GM18520 (cell line): ENCODE results near the gene PDE11A.

Source experiments
- ATAC-seq: cut with Tn5 transposase; IDR thresholded peaks from one replicate; pipeline ENCODE4 v1.9.1; 2021; ENCODE audit not compliant: unreplicated experiment

The PDE11A gene

DNA sequence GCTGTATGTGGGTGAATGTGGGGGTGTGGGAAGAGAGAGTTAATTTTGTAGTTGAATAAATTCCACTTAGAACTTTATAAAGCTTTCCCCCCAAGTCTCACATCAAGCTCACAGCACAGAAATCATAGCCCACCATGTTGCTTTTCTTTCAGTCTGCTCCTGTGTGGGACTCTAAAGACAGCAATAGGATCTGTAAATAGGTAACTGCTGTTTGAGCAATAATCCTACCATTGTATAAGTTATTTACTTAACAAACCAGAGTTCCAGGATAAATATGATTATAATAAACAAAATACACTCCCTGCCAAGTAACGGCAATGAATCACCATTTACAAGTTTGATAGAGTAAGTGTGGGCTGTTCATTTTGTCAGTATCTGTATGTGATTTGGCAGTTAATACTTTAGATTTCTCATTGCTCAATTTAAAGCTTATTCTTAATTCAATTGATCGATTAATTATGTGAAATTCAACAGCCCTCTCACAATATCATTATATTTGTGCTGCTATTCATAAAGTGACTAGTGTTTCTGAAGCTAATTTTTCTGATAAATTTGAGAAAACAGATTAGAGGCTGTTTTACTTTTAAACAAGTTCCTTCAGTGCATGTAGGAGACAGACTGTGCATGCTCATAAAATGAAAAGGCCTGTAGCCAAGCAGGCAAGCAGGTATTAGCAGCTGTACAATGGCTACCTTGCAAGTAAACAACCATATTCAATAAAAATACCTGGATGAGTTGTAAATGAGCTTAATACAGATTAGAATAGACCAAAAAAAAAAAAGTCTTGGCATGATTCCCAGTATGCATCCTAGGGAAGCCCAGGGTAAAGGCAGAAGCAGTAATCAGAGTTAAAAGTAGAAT is 142.7 kb downstream of the PDE11A start:
- ATAC-seq: no peak

DNA sequence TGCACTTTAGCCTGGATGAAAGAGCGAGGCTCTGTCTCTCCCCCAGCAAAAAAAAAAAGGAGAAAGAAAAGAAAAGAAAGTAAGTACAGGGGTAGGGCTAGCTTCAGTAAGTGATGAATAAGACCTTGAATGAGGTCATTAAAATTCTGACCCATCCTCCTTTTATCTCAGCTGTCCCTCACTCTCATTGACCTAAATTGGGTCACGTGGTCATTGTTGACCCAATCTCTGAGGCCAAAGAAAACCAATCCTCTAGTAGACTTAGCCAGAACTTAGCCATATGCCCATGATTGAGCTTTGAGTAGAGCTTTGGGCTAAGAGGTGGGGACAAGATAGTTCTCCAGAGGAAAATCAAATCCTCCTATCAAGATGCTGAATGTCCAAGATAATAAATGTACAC is 149.3 kb downstream of the PDE11A start:
- no peak for ATAC-seq

DNA sequence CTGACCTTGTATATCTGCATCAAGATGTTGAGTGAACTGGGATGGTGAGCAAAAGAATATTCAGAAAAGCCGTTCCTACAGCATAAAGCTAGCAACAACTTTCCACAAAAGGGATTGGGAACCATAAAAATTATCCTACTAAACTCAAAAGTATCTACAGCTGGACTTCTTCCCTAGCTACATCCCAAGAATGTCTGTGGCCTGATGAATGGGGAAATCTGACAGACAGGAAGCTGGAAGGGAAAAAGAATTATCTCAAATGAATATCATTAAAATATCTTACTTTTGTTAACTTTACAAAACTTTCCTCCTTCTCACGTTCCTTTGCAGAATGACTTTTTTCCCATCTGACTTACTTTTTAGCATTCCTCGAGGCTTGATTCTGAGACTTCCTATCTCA is 150.9 kb downstream of the PDE11A start:
- ATAC-seq: no peak

DNA sequence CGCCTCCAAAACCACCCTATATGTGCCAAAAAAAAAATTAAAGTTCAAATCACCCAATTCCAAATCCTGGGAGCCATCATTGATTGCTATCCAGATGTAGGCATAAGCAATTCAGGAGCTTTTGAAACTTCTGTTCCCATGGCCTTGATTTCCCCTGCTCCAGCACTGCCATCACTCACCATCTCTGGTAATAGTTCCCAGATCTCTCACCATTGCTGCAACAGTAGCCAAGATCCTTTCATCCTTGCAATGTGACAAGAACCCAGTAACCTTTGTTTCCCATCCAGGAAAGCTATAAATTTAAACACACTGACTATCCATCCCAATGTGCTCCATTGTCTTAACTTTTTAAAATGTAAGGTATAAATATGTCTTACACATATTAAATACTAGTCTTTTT is 155.4 kb downstream of the PDE11A start:
- ATAC-seq: no peak

DNA sequence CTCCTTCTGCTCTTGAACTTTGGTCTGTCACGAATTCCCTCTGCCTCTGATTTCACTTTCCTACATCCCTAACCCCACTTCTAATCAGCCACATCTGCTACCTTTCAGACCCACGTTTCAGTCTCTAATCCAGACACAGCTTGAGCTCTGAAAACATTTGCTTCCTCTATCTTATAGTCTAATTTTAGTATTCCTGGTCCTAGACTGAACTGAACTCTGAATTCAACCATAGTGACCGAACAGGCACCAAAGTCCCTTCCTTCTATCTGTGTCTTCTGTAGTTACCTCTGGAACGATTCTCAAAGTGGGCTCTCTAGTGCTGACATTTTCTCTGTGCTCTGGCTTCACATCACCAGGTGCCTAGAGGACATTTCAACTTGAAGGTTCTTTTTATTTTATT is 156.2 kb downstream of the PDE11A start:
- ATAC-seq: no peak

DNA sequence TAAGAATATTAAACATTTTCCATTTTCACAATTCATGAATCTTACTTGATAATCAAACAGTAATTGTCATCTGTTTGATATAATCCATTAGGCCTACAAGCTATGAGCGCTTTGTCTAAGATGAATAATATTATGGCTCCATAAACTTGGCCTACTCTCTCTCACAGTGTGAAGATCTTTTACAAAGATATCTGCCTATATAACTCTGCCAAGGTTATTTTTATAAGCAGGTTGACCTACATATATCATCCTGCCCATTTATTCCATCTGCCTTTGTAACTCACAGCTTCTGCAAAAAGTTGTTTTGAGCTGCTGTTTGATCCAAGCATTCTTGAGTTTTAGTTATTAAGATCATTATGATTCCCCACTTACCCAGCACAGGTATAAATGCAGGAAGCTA is 158.3 kb downstream of the PDE11A start:
- no peak for ATAC-seq

DNA sequence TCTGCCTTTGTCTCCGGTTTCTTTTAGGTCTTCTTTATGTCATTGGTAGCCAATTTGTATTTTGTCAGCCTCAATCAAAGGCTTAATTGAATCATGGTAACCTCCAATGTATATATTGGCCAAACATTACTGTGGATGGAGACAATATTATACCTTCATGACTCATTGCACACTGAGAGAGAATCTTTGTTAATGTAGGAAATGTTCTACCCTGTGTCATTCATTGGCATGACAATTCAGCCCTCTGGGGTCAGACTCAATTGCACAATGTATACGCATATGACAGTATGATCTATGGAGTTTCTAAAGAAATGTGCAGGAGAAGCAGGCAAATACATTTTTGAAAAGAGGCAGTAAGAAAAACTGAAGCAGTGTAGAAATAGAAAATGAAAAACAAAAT is 162.6 kb downstream of the PDE11A start:
- ATAC-seq: no peak

DNA sequence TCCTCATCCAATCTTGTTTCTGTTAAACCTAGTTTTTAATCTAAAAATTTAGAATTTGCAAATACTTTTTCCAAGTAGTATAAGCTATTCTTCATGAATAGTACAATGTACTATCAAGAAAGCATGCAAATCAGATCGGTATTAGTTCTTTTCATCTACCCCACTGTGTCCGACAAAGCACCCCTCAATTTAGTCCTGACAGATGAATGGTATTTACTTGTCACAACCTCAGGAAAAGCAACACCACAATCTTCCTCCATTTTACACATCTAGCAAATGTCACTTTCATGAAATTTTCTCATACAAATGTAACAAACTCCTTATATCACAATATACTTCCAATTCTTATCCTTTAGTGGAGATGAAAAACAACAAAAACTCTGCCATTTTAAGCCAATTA is 163.8 kb downstream of the PDE11A start:
- no peak for ATAC-seq

DNA sequence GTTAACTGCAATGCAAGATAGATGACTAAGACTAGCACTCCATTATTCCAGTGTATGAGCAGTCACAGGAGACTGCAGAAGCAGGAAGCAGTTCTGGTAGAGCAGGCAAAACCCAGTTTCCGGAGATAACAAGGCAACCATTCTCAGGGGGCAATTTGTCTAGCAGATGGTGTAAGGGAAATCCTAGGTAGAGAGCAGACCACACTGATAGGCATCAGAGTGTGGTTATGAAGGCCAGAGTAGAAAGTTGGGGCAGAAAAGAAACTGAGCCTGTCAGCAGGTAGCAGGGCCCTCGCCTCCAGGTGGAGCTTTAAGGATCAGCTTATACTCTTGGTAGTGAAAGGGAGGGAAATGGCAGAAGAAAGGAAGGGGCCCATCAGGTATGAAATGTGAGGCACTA is 164.4 kb downstream of the PDE11A start:
- ATAC-seq: no peak

DNA sequence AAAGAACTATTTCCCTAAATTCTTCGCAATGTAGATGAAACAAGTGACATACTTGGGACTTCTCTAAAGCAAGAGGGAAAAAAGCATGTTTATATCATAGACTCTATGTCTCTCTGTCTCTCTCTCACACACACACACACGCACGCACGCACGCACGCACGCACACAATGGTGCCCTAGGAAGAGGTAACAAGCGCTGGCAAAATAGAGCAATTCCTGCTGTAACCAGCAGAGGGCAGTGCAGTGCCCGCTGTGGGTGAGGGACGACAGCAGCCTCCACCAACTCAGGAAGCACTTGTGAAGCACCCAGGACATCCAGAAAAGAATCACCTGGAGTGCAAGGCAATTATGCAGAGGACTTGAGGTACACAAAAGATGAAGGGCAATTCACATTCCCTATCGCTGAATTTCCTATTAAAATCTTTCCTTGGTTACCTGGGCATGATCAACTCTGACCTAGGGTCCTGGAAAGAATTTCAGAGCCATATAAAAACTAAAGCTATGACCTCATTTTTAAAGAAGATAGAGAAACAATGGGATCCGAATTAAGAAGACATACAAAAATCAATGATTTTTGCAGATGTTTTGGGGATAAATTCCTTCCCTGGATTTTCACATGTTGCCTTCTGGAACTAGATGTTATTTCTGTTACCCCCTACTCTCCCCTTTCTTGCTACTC is 166.4 kb downstream of the PDE11A start:
- ATAC-seq: peak; percentile 60

DNA sequence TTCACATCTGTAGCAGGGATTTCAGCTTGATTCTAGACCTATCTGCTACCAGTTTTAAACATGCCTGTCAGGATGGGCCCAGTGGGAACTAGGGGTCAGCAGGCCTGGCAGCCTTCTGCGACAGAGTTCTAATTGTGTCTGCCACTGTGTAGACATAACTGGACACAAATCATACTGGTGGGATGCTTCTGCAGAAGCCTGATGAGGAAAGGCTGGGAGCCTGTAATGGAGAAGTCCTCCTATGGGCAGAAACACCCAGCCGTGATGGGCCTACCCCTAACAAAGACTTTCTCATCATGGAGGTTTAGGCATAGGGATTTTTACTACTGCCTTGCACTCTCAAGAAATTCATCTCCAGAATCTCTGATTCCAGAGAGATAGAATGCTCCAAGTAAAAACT is 166.9 kb downstream of the PDE11A start:
- no peak for ATAC-seq

DNA sequence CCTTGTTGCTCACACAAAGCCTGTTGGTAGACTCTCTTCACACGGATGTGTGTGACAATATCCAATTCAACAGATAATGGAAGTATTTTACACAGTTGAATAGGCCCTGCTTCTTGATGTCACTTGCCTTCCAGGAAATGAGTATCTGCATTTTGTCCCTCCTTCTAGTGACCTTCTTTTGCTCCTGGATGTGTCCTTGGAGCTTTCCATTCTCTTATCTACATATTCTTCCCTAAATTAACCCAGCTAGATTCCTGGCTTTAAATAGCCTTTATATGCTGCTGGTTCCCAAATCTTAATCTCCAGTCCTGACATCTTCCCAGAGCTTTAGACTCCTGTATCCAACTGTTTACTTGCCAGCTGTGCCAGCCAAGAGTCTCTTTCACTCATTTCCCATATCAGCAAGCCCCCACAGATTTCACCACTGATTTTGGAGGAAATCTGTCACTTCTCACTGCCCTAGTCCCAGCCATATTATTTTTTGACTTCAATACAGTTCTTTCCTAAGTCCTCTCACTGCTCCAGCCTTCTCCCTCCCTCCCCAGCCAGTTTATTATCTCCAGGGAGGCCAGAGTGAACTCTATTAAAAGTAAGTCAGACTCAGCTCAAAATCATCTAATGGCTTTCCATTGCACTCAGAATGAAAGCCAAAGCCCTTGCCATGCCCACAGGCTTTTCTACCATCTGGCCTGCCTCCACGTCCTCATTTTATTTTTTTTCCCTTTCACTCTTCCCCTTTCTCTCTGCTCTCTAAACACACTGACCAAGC is 170.0 kb downstream of the PDE11A start:
- no peak for ATAC-seq

DNA sequence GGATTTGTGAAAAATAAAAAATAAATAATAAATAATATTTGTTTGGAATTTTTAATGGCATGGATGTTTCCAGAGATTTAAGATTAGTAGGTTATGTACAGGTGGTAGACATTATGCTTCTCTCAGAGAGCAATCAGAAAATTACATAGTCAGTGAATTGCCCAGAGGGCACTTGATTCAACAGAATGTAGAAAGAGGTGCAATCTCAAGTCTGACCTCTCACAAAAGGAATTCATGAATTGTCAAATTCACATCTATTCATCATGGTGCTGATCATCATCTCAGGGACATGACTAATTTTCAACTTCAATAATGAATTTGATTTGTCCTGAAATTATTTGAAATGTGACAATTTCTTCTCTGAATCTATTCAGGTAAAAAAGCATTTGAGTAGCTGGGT is 172.5 kb downstream of the PDE11A start:
- no peak for ATAC-seq

DNA sequence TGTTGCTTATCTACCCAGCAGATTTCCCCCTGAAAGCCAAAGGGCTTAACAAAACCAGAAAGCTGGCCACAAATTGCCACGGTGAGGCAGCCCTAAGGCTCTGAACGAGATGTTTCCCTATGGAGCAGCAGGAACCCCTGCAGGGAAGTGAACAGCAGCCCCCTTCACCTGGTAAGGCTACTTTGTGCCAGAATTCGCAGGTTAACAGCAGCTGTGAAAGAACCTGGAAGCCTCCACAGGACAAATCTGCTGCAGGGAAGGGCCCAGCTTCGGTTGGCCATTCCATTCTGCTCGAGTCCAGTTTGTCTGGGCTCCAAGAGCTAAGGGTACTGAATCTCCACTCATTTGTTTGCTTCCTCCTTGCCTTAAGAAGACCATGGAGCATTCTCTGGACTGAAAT is 175.3 kb downstream of the PDE11A start:
- no peak for ATAC-seq

DNA sequence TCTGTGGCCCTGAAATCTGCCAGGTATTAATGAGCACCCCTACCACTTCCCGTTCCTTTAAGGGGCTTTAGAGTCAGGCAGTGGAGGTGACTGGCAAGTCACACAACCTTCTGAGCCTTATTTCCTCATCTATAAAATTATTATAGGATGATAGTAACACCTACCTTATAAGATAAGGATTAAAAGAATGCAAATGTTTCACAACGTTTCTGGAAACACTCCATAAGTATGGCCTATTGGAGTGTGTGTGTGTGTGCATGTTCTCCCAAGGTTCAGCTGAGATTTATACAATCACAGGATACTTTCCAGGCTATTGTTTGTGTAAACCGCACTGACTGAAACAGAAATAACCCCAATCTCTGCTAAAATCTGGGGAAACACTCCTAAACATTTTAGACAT is 176.0 kb downstream of the PDE11A start:
- ATAC-seq: no peak

DNA sequence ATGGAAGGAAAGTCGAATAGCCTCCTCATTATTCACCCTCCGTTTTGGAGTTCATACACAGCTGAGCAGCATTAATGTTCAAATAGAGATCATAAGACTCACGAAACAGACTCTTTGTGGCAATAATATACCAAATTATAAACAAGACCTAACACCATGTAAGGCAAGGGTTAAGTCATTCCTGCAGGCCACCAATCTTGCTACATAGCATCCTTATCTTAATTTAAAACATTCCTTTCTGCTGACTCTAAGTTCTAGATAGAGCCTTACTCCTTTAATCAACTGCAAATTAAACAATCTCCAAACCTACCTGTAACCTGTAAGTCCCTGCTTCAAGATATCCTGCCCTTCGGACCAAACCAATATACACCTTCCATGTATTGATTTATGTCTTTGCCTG is 178.0 kb downstream of the PDE11A start:
- no peak for ATAC-seq

DNA sequence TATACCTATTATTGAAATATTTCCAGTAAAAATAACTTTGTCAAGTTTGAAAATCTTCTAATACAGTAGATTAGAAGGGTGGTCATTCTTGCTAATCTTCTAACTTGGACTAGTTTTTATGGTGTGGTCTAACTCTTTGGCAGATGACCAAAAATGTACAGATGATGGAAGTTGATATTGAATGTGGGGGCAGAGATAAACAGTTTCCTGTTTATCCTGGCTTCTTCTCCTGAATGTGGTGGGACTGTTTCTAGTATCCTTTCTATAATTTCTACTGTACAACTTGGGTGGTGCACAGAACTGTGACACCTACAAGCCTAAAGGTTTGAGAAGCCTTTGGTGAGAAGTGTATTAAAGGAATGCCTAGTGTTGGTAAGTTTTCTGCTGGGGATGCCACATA is 178.7 kb downstream of the PDE11A start:
- ATAC-seq: no peak

DNA sequence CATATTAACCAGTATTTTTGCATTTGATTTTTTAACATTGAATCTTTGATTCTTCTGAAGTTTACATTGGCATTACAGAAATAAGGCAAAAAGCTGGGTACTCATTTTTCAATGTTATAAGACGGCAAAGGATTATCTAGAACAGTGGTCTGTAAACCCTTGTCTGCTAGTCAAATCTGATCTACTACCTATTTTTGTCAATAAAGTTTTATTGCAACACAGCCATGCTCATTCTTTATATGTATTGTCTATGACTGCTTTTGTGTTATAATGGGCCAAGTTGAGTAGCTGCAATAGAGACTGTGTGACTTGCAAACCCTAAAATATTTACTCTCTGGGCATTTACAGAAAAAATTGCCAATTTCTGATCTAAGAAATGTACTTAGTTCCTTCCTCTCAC is 181.0 kb downstream of the PDE11A start:
- ATAC-seq: no peak

DNA sequence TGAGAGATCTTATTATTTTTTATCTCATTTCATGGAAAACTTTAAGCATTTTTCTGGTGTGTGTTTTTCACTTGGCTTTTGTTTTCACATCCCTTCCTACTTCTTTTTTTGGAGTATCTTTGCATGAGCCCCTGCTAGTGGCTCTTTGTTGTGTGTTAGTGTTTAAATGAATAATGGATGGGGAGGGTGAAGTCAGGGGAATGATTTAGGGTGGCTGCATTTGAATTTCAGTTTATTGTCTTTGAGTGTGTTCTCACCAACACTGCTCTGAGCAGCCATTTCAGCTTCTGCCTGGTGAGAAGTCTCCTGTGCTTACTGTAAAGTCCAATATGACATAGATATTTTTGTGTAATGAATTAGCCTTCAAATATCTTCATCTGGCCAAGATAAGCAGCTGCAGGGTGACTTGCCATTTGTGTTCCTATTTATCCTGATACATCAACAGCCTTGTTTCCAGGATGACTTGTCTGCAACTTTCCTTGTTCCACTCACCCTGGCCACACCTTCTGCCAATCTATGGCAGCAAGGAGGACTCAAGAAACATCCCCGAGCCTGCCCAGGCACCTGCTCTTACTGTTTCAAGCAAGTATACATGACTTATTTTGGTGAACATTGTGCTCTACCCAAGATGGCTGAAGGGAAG is 182.6 kb downstream of the PDE11A start:
- no peak for ATAC-seq

DNA sequence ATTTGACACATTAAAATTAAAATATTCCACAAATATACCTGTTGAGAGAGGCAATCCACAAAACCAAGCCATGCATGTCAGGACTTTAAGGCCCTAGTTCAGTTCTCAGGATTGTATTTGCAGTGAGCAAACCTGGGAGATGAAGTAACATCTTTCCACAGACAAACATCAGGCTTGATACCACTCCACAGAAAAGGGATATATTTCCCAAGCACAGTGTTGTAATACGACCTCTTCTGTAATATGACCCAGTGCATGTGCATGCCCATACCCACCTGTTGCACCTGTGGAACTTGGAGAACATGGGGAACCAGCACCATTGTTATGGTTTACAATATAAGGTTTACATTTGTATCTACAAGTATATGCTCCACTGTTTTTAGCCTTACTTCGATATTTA is 184.0 kb downstream of the PDE11A start:
- no peak for ATAC-seq

DNA sequence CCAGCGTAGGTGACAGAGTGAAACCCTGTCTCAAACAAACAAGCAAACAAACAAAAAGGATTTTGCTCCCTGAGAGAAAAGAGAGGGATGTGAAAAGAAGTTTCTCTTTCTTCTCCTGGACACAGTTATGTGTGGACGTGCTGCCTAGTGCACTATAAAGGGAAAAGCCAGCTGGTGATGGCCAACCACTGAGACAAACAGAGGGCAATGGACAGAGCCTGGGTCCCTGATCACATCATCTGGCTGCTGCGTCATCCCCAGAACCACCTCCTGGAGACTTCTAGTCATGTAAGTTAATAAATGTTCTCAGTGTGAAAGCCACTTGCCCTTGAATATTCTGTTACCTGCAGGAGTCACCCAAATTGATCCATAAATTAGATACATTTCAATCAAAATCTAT is 184.9 kb downstream of the PDE11A start:
- ATAC-seq: no peak
